GM19239 (cell line): ENCODE data around the gene MCF2L2.
A peak's percentile ranks its signal among the peaks of the same experiment; 100 is the strongest.

Source experiments
- DNase-seq: peaks from one replicate; pipeline ENCODE4 v3.0.0; 2011; ENCODE audit warnings: low spot score; ENCODE audit not compliant: insufficient read length
- FAIRE-seq: peaks from 2 replicates; lab custom pipeline; 2011; peaks lifted over from hg19 to GRCh38; lab: Jason Lieb, UNC

MCF2L2 gene

DNA sequence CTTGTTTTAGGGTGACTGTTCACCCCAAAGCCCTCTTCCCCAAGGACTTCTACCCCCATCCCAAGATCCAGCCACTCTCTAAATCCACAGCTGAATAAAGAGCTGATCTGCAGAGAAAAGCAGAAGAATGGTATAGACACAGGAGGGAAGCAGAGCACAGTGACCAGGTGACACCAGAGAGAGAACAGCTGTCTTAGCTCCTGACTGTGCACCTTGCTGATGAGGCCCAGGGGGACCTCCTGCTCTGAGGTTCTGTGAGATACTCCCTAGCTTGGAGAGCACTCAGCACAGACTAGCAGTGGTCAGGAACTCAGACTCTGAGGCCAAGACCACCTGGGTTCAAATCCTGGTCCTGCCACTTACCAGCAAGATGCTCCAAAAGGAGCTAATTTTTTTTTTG, 17.7 kb downstream of the MCF2L2 start:
- no peak for DNase-seq
- no peak for FAIRE-seq

DNA sequence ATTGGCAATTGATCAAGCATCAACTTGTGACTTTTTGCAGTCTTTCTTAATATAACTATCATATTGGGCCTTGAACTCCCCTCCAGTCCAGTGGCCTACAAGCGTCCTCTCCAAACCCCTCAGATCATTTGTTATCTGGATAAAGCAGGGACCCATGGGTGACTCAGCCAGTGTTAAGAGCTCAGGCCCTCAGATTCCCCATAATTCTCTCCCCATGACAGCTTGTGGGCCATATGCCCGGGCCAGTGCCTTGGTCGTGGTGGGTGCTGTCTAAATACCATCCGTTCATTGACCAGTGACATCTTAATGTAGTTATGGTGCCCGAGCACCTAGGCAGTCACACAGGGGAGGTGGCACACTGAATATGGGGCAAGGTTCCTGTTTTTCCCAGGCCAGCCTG, 18.1 kb downstream of the MCF2L2 start:
- DNase-seq = no peak
- no peak for FAIRE-seq

DNA sequence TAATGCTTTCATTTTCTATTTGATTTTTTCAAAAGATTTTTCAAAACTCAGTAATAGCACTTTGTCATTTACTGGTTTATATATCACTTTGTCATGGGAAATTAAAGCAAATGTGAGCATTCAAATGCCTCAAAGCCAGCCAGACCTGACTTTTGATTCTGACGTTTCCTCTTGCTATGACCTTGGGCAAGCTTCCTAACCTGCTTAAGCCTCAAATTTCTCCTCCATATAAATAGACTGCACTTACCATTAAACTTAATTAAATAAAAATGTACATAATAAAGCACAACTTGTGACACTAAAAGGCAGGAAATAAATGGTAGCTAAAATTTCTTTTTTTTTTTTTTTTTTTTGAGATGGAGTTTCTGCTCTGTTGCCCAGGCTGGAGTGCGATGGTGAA, 19.2 kb downstream of the MCF2L2 start:
- FAIRE-seq = no peak
- no peak for DNase-seq

DNA sequence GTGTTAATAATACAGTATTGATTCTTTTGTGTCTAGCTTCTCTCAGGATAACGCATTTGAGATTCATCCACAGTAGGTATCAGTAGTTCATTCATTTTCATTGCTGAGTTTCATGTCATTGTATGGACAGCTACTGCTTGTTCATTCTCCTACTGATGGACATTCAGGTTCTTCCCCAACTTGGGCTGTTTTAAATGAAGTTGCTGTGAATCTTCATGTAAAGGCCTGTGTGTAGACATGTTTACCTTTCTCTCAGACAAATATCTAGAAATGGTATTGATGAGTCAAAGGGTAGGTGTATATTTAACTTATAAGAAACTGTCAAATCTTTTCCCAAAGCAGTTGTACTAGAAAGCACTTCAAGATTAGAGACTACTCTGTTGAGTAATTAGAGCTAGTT, 26.7 kb downstream of the MCF2L2 start:
- no peak for FAIRE-seq

DNA sequence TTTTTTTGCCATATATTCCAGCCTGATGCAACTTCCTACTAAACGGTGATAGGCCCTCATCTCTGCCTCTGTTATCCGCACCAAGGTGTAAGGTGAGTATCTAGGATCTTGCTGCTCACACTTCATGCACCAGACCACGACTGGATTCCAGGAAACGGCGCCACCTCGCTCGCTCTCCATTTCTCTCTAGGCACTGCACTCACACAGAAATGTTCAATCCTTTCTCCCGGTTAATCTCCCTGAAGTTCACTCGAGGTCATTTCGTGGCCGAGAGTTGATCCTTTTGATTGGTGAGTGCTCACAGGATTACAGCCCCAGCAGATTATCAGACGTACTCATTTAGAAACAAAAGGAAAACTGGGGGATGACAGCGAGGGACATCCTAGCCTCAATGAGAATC, 28.1 kb downstream of the MCF2L2 start:
- FAIRE-seq (no peak), DNase-seq (no peak)

More for the DNA sequence above, 26.7 kb downstream of the MCF2L2 start:
- DNase-seq = no peak

DNA sequence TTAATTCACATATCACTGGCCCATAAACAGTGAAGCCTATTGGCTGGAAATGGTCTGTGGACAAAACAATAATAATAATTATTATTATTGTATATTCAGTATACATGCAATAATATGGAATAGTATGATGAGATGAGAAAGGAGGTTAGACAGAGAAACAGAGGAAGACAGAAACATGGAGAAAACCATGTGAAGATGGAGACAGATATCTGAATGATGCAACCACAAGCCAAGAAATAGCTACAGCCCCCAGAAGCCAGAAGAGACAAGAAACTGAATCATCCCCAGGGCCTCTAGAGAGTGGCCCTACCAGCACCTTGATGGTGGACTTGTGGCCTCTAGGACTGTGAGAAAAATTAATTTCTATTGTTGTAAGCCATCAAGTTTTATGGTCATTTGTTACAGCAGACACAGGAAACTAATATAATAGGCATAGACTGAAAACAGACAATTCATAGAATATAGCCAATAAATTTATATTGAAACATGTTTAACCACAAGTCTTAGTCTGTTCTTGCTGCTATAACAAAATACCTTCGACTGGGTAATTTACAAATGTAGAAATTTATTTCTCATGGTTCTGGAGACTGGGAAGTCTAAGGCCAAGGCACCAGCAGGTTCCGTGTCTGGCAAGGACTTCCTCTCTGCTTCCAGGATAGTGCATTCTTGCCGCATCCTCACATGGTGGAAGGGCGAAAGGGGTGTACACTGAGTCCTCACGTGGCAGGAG, 31.6 kb downstream of the MCF2L2 start:
- no peak for DNase-seq
- FAIRE-seq = no peak

DNA sequence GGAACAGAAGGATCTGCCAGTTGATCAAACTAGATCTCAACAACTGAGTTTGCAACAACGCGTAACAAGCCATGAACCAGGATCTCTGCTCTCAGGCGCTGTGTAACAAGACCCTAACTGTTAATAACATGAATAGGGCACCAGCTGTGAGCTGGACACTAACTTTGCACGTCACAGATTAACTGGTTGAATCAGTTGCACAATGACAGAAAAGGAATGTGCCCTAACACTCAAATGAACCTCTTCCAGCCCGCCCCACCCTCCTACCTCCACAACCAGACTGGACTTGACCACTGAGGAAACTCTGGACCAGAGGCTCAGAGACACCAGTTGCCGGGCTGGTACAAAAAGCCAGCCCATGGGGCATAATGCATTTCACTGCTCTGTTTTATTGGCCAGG, 34.3 kb downstream of the MCF2L2 start:
- FAIRE-seq (no peak), DNase-seq (no peak)

DNA sequence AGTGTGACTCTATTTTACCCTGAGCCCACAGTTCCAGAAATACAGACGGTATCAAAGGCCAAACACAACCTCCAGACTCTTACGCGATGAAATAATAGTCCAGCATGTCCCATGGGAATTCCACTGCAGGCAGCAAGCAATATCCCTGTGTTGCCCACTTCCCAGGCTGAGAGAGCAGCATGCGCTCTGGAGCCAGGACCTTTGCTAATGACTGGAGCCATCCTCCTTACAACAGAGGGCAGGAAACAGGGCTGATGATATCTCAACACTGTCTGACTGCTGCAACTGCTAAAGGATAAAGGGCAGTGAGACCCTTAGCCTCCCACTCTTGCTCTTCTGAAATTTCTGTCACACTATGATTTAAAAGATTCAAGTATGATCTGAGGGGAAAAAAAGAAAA, 34.8 kb downstream of the MCF2L2 start:
- no peak for FAIRE-seq
- DNase-seq = no peak

DNA sequence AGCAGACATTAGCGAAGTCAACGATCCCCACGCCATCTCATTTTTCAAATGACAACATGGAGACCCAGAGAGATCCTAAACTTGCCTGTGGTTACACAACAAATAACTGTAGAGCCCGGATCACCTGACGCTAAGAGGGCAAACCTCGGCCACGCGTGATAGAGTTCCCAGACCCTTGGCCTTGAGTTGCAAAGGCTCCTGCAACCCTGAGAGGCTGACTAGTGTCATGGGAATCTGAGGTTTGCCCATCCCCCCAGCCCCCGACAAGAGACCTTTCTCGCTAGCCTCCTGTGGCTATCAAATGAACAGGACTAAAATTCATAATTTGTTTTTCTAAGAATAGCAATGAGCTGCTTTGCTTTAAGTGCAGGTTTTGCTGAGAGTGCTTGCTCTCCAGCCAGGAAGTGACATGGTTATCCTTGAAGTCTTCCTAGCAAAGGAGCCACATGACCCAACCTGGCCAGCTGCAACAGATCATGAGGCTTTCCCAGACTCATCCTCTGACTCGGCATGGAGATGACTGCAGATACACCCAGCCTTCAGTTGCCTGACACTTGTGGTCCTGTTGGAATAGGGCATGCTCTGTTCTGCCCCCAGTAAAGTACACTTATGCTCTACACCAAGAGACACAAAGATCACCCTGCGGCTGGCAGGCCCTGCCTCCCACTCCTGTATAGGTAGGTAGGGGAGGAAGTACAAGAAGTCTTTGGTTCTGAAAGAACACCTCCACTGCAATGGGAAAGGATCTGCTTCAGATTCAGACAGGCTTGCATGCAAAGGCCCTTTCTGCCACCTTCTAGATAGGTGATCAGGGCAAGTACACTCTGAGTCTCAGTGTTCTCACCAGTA, 36.0 kb downstream of the MCF2L2 start:
- FAIRE-seq = no peak
- no peak for DNase-seq

DNA sequence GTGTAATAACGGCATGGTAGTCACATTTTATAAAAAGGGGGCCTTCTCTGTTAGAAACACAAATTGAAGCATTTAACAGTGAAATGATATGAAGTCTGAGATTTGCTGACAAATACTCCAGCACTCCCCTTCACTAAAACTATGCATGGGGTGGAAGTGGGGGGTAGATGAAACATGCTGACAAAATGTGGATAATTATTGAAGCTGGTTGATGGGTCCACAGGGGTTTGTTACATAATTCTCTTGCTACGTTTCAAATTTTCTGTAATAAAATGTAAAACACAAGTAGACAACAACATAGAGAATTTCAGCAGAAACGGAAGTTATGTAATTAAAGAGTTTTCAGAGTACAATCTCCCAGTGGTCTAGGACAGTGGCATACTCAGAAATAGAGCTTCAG, 37.0 kb downstream of the MCF2L2 start:
- DNase-seq (no peak), FAIRE-seq (no peak)

DNA sequence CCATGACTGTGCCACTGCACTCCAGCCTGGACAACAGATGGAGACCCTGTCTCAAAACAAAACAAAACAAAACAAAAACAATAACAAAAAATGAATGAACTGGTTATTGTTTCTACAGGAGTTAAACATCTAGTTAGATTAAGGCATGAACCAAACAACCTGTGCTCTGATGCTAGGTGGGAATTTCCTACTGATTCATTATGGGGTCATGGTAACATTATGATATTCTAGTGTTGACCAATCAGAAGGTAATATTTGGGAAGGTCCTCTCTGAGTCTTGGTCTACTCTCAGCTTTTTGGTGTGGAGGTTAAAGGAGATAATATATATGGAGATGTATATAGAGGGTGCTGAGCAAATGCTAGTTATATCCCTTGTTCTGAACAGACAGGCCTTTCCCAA, 37.6 kb downstream of the MCF2L2 start:
- FAIRE-seq = no peak
- no peak for DNase-seq

DNA sequence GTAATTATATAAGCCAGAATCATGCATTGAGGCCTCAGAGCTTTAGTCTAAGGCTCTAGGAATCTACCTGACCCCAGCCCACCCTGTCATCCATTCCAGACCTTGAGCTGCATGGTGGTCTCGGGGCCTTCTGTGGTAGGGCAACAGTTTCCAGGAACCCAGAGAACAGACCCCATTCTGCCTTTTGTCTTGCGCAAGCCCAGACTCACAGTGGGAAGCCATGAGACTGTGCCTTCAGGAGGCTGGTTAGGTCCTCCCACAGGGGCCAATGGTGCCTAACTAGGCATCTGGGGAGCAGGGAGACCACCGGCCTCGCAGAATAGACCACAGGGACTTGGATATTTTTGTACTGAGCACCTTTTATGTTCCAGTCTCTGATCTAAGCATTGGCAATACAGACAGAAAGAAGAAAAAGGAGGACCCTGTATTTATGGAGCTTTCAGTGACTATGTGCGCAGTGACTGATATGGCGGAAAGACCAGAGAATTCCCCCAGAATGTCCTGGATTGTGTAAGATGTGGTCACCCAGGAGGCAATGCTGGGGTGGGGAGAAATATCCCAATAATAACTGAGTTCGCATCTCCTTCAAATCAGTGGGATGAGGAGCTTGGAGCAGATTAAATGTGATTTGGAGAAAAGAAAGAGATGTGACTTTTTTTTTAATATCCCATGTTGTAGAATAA, 40.1 kb downstream of the MCF2L2 start:
- FAIRE-seq (no peak), DNase-seq (no peak)

DNA sequence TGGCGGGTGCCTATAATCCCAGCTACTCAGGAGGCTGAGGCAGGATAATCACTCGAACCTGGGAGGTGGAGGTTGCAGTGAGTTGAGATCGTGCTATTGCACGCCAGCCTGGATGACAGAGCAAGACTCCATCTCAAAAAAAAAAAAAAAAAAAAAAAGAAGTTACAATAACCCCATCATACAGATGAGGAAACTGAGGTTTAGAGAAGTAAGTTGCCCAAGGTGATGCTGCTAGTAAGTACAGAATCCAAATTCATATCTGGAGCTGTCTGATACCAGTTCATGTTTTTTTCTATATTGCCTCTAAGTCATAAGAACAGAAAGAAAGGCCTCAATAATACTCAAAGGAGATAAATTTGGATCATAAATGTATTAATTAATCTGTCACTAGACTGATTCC, 40.6 kb downstream of the MCF2L2 start:
- no peak for DNase-seq
- no peak for FAIRE-seq

DNA sequence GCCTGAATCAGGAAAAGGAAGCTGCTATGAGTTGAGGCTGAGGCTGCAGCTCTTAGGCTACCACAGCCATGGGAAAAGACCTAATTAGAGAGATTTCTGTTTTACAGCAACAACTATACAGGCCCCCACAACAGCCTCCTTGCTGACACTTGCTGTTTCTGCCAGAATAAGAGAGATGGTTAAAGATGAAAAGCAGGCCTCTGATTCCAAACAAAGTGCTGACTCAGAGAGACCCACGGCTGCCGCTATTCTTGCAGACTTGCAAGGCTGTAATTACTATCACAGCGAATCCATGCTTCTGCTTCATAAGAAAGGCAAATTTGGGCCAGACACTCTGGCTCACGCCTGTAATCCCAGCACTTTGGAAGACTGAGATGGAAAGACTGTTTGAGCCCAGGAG, 41.8 kb downstream of the MCF2L2 start:
- no peak for DNase-seq
- no peak for FAIRE-seq

DNA sequence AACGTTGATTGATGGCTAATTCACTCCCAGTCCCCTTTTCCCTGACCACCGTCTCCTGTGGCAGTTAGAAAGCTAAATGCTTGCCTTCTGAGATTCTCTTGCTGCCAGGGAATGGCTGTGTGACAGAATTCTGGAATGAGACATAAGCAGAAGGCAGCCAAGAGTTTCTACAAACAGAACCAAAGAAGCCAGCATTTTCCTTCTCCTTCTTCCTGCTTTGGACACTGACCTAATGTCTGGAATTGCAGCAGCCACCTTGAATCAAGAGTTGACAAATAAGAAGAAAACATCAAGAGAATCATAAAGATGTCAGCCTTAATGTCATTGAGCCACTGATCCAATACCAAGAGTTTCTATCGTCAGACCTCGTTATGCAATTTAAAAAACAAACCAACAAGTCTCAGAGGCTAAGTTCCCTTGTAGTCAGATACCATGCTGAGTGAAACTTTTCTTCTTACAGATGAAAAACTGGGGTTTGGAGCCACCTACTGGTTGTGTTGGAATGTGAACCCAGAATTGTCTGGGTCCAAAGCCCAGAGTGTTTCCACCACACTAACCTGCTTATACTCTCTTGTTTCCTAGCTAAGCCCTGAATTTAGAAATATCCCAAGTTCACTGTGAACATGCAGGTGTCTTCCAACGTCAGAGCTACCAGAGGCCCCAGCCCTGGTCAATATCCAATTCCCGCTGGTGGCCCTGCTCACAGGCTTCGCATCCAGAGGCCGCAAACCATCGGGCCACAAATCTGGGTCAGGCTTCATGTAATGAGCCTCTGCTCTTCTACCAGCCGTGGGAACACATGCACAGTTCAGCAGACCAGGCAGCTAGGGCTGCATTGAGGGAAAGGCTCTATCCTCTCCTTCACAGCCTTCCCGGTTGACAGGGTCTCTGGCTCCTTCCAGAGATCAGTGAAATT, 42.5 kb downstream of the MCF2L2 start:
- DNase-seq (peak; percentile 25), FAIRE-seq (peak; percentile 94)

DNA sequence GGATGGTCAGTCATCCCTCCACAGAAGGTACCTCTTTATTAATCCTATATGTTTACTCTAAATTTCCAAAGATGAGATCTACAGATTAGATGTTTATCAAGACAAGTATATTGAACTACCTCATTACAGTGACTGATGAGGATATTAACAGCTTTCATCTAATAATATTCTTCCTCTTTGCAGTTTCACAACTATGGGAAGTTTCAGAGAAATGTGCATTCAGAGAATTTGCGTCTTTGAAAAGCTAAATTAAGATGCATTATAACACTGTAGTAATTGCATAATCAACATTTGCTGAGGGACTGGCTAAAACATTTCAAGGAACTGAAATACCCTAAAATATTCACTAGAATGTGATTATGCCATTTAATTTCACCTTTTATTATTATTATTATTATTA, 46.7 kb downstream of the MCF2L2 start:
- DNase-seq = no peak
- FAIRE-seq = no peak

DNA sequence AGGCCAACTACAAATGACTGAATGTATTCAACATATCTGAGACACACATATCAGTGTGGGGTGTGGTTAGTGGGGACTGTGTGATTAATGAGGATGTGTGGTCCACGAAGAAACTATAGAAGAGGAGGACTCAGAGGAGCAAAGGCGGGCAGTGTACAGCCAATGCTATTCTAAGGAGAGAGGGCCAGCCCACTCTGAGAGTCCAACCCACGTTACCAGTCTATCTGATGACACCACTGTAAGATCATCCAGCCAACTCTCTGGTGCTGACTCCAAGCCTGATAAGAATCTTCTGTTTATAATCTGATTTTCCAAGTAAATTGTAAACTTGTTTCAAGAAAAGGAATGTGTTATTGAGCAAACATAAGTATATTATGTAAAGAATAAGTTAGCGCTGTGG, 47.2 kb downstream of the MCF2L2 start:
- DNase-seq (no peak), FAIRE-seq (no peak)

DNA sequence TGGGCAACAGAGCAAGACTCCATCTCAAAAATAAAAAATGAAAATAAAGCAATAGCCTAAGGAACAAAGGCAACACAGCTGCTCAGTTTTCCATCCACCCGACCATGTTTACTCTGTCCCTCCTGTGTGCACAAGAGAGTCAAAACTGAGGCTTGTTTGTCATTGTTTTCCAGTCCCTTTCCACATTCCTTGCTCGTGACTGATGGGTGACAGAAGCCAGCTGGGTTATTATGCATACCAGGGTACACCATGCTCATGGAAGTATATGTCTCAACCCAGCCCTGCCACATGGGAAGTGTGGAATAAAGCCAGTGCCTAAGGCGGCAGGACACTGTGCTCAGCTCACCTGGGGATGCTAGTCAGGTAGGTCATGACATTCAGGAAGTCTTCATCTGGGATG, 49.5 kb downstream of the MCF2L2 start:
- no peak for FAIRE-seq
- DNase-seq = no peak

DNA sequence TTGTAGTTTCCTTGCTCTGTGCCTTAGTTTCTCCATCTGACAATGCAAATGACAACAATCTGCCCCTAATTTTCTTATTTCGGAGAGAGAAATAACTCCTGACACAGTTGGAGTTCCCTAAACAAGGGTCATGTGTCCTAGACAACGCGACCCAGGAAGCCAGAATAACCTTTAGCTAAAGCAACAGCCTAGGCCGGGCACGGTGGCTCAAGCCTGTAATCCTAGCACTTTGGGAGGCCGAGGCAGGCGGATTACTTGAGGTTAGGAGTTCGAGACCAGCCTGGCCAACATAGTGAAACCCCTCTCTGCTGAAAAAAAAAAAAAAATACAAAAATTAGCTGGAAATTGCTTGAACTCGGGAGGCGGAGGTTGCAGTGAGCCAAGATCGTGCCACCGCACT, 49.9 kb downstream of the MCF2L2 start:
- no peak for DNase-seq
- no peak for FAIRE-seq

DNA sequence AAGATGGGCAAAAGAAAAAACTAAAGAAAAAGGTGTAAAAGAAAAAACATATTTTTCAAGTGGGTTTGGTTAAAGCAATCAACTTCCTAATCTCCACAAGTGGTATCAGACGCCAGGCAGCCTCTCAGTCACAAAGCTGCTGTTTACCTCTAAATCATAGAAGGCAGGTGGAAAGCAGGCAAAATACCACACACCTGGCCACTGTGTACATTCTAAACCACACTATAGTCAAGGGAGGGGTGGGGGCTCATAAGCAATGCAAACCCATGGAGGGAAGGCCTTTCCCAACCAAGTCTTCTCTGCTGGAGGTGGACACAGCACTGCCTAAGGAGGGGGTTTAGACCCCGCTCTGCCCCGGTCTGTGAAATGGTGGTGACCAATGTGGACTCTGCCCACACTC, 50.4 kb downstream of the MCF2L2 start:
- FAIRE-seq = no peak
- DNase-seq = no peak
